GM21825 (cell line): ENCODE measurements around the gene LILRB3.
"Not testable (repeated sequence)": the region's sequence is repeated elsewhere in the genome, so short reads cannot be mapped to it uniquely, and the experiment has no call there.

Experiments
- ATAC-seq: cut with Tn5 transposase; IDR thresholded peaks from one replicate; pipeline ENCODE4 v1.9.1; 2021; ENCODE audit warnings: mild to moderate bottlenecking, moderate library complexity; ENCODE audit not compliant: unreplicated experiment

LILRB3 gene

GRCh38 chr19:54222474-54223276 is at the start of gene LILRB3:
LILRB3 (minus strand) TSS chr19:54223007; CDS start chr19:54222976, 31 bp downstream.
- ATAC-seq = not testable (repeated sequence)

- not testable (repeated sequence) for ATAC-seq
Observed at GRCh38 chr19:54272181-54272580, 49.4 kb upstream of the LILRB3 start.

GRCh38 chr19:54271587-54271986 is 48.8 kb upstream of the LILRB3 start:
- ATAC-seq = not testable (repeated sequence)

GRCh38 chr19:54271106-54271505 is 48.3 kb upstream of the LILRB3 start:
- no peak for ATAC-seq

DNA sequence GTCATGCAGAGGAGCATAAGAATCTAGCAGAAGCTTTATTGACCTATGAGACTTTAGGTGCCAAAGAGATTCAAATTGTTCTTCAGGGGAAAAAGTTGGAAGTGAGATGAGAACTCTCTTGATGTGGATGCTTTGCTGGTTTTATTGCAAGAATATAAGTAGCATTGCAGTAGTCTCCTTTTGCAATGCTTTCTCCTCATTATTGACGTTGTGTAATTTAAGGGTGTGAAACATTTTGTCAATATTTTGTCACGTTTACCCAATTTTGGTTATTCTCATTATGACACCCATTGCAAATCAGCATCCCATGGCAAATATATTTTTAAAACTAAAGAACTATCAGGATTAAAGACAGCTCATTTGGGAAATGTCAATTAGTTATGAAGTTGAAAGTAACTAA is 46.1 kb upstream of the LILRB3 start:
- ATAC-seq = no peak

DNA sequence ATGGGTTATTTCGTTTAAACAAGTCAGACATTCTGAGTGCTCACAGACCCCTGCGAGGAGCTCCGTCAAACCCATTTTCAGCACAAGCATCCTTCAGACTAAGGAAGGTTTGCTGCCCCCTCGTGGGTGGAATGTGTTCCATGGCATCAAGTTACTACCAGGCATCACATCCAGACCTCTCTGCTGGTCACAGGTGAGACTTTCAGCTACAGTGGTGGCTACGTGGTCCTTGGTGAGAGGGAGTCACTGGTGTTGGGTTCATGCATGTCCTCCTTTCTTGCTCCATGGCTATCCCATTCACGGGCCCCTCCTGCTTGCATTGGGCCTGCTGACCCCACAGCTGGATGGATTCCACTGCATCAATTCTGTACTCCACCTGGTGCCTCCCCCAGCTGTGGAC is 43.3 kb upstream of the LILRB3 start:
- ATAC-seq = no peak

GRCh38 chr19:54262470-54262869 is 39.7 kb upstream of the LILRB3 start:
- ATAC-seq = no peak

GRCh38 chr19:54262066-54262465 is 39.3 kb upstream of the LILRB3 start:
- no peak for ATAC-seq

DNA sequence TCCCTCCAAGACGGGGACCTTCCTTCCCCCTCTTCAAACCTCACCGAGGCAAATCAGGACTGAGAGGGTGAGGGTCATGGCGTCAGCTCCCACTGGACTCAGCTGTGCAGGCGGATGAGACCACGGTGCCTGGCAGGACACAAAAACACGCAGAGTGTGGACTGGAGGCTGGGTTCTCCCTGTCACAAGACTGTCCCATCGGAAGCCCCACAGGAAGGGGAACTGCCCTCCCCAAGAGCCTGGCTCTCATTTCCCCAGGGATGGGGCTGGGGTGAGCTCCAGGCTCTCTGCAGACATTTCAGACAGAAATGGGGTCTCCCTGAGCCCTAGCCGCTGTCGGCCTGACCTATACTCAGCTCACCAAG is 34.3 kb upstream of the LILRB3 start, which contains the start of gene LILRB5:
LILRB5 (minus strand) TSS at position 158 of the 365 bp plus-strand sequence; CDS start at position 78, 80 bp downstream.
- ATAC-seq = no peak

DNA sequence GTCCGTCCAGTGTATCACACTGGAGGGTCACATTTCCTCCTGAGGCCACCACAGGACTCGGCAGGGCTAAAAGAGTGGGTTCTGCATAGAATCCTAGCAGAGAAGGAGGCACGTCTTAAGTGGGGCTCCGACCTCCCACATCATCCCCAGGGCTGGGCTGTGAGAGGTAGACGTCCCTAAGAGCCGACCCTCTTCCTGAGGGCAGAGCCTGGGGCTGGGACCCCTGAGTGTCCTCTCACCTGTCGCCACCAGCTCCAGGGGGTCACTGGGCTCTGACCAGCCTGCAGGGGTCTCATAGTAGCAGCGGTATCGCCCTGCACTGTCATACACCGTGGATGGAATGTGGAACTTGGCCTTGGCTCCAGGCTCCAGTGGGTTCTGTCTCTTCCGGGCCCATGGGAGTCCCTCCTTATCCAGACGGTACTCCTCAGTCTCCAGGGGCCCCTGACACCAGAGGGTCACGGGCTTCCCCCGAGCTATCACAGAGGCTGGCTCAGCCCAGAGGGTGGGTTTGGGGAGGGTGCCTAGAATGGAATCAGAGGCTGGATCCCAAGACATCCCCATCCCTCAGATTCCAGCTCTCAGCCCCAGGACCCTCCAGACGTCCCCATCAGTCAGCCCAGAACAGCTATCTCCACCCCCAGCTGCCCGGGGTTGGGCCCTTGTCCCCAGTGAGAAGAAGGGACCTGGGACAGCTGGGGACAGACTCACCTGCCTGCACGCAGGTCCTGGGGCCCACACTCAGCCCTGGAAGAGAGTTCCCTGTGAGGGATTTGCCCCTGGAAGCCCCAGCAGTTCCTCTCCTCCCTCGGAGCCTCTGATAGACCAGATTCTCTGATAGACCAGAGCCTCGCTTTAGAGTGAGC is 33.7 kb upstream of the LILRB3 start:
- ATAC-seq = no peak

- no peak for ATAC-seq
Observed at GRCh38 chr19:54255105-54255775, 32.4 kb upstream of the LILRB3 start.

DNA sequence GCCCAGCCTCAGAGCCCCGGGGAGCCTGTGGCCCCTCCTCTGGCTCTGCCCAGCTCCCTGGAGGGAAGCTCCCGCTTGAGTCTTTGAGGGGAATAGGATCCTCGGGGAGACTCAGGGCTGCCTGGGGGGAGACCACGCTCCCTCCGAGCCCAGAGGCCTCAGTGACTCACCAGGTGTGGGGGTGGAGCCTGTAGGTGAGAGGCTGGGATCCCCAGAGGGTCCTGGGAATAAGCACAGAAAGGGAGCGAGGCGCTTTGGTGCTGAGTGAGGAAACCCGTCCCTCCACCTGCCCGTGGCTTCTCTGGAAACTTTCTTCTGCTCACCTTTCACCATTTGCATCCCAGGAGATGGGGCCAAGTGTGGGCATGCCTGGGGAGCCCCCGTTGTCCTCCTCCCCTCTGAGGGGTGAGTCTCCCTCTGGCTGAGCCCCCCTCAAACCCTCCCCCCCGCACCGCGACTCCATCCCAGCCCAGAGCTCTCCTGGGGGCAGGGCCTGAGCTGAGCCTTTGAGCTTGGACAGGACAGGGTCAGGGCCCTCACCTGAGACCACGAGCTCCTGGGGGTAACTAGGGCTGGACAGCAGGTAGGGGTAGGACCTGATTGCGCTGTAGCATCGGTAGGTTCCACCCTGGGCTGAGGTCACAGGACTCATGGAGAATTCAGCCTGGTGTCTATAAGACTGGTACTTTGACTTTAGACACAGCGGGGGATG is 31.5 kb upstream of the LILRB3 start:
- ATAC-seq = no peak

DNA sequence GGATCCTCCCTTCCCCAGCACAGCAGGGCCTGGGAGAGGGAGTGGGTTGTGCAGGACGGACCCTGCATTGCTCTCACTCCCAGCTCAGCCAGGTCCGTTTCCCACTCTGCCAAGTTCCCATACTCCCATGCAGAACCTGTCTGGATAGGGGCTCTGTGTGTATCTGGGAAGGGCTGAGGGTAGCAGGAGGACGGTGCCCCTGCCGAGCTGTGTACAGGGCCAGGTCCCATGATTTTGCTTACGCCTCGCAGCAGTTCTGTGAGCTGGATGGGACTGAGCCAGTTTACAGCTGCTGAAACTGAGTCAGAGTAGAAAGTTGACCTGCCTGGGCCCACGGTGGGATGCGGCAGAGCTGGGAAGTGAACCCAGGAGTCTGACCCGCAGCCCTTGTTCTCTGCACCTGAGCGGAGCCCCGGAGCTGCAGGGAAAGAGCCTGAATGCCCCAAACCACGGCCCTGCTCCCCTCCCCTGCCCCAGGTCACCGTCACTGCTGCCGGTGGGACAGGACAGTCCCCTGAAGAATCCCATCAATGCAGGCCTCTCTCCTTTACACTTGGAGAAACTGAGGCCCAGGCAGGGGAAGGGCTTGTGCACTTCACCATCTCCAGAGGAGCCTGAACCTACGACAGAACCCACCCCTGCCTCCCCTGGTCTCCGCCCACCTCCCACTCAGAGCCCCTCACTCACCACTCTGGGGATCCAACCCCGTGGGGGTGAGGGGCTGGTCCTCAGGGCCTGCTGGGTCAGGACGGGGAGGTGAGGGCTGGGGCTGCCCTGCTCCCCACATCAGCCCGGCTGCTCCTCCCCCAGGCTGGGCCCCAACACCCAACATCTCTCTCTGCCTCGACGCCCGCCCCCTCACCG is 30.8 kb upstream of the LILRB3 start:
- no peak for ATAC-seq

DNA sequence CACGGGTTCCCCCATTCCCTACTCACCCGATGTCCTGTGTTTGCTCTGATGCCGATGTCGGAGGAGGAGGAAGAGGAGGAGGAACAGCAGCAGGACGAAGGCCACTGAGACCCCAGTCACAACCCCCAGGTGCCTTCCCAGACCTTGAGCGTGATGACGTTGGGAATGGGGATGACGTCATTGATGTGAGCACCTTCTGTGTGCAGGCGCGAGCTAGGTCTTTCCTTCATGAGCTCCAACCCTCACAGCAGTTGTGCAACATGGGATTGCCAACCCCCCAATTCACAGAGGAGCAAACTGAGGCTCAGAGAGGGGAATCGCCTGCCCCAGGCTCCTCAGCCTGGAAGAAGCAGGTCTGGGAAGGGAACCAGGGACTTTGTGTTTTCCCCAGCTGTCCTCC is 30.0 kb upstream of the LILRB3 start:
- no peak for ATAC-seq

DNA sequence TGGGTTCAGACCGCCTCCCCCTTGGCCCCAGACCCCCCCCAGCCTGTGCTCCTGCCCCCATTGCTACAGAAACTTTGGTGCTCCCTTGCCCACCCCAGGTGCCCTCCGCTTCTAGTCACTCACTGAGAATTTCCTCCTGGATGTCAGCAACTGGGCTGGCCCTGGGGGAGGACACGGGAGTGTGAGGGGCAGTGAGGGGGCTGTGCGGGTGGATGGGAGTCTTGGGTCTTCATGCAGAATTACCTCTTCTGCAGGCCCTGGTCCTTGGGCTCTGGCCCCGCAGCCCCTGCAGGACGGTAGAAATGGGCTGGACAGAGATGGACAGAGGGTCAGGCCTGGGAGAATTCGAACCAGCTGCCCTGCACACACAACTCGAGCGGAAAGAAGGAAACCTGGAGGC is 29.4 kb upstream of the LILRB3 start:
- ATAC-seq = no peak

DNA sequence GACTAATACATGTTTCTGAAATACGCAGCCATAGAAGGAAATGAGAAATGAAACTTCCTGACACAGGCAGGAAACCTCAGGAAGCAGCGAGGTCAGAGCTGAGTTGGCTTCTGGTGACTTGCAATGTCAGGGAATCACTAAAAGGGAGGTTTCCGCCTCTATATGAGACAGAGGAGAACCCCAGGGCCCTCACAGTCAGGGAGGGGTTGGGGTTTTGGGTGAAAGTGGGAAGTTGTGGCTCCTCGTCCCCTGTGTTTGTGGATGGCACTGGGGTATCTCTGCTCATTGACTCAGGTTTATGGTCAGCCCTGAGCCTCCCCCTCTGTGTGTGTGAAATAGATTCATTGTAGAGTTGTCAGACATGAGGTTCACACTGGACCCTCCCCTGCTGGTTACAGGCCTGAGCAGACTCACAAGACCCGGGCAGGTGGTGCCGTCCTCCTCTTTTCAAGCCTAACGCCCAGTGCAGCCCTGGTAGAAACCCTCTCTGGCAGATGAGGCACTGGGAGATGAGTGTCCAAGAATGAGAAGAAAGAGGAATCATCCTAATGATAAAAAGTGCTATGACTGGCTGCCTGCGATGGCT is 25.3 kb upstream of the LILRB3 start:
- ATAC-seq = no peak

- ATAC-seq = no peak
Observed at GRCh38 chr19:54247106-54247930, 24.5 kb upstream of the LILRB3 start.

DNA sequence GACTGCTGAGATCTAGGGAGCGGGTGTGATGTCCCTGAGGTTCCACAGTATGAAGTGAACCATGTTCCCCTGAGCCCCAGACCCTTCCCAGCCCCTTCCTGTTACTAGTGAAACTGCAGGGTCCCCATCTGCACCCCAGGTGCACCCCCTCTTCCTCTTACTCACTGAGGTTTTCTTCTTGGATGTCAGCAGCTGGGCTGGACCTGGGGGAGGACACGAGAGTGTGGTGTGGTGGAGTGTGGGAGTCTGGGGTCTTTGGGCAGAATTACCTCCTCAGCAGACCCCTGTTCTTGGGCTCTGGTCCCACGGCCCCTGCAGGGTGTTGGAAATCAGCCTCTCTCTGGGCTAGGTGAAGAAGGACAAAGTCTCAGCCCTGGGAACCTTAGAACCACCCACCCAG is 23.1 kb upstream of the LILRB3 start:
- ATAC-seq = no peak

GRCh38 chr19:54243809-54244208 is 21.0 kb upstream of the LILRB3 start:
- ATAC-seq = not testable (repeated sequence)
